GM23338 (cell line): ENCODE data around the gene GRIA4. TPM values are rescaled to one million over a fixed set of nuclear protein-coding genes. Genes with fewer than 3 reads are reported as not detected.

Experiments
- ATAC-seq: fragments of 200-7000 bp; cut with Tn5 transposase; 3 replicates; pipeline ENCODE4 v1.9.1; 2020
- DNase-seq: peaks from one replicate; pipeline ENCODE4 v3.0.0-alpha.2; 2015; ENCODE audit warnings: low spot score
- H2AFZ ChIP-seq: fragments of 200-600 bp; sonication (generic); 2 replicates; pipeline ENCODE4 v1.8.0; 2016; ENCODE audit warnings: antibody characterized with exemption, mild to moderate bottlenecking, moderate library complexity
- H3F3A ChIP-seq: fragments of 200-600 bp; sonication (generic); replicated peaks from 2 replicates; pipeline ENCODE4 v1.8.0; 2017; ENCODE audit warnings: antibody characterized with exemption, mixed run types, low read depth
- H3K27ac ChIP-seq: fragments of 200-600 bp; sonication (generic); 2 replicates; pipeline ENCODE4 v1.6.1; 2016; ENCODE audit warnings: low read depth
- H3K27me3 ChIP-seq: fragments of 200-600 bp; sonication (generic); 2 replicates; pipeline ENCODE4 v1.8.0; 2016; ENCODE audit warnings: mild to moderate bottlenecking, mixed run types, moderate library complexity; ENCODE audit not compliant: insufficient read depth
- H3K36me3 ChIP-seq: fragments of 200-600 bp; sonication (generic); 2 replicates; pipeline ENCODE4 v1.8.0; 2016; ENCODE audit warnings: mild to moderate bottlenecking; ENCODE audit not compliant: insufficient read depth
- H3K4me1 ChIP-seq: fragments of 200-600 bp; sonication (generic); 2 replicates; pipeline ENCODE4 v1.8.0; 2016; ENCODE audit warnings: mild to moderate bottlenecking, moderate library complexity; ENCODE audit not compliant: insufficient read depth
- H3K4me2 ChIP-seq: fragments of 200-600 bp; sonication (generic); 2 replicates; pipeline ENCODE4 v1.7.1; 2017; ENCODE audit warnings: mixed run types
- H3K4me3 ChIP-seq: fragments of 200-600 bp; sonication (generic); 2 replicates; pipeline ENCODE4 v1.6.1; 2016; ENCODE audit warnings: mixed run types
- H3K79me2 ChIP-seq: fragments of 200-600 bp; sonication (generic); replicated peaks from 2 replicates; pipeline ENCODE4 v1.8.0; 2017; ENCODE audit warnings: mild to moderate bottlenecking; ENCODE audit not compliant: insufficient read depth
- H3K9me2 ChIP-seq: fragments of 200-600 bp; sonication (generic); 2 replicates; pipeline ENCODE4 v1.8.0; 2017; ENCODE audit not compliant: insufficient read depth
- H4K20me1 ChIP-seq: fragments of 200-600 bp; sonication (generic); replicated peaks from 2 replicates; pipeline ENCODE4 v1.8.0; 2017; ENCODE audit warnings: mild to moderate bottlenecking; ENCODE audit not compliant: insufficient read depth
- H3K27ac Mint-ChIP-seq: 2 replicates; pipeline ENCODE4 v1.8.0; 2020; ENCODE audit warnings: inconsistent platforms, mild to moderate bottlenecking, moderate library complexity, mixed read lengths
- H3K27me3 Mint-ChIP-seq: 3 replicates; pipeline ENCODE4 v1.8.0; 2022; ENCODE audit warnings: low read depth, mild to moderate bottlenecking, moderate library complexity, mixed read lengths, inconsistent platforms; ENCODE audit not compliant: insufficient read depth, poor library complexity
- H3K36me3 Mint-ChIP-seq: 3 replicates; pipeline ENCODE4 v1.8.0; 2021; ENCODE audit warnings: low read depth, mild to moderate bottlenecking, inconsistent platforms, moderate library complexity, mixed read lengths
- H3K4me1 Mint-ChIP-seq: 3 replicates; pipeline ENCODE4 v1.8.0; 2020; ENCODE audit warnings: mild to moderate bottlenecking, inconsistent platforms, mixed read lengths
- H3K4me3 Mint-ChIP-seq: 3 replicates; pipeline ENCODE4 v1.8.0; 2021; ENCODE audit warnings: moderate library complexity, mild to moderate bottlenecking, inconsistent platforms, mixed read lengths
- H3K9me3 Mint-ChIP-seq: 3 replicates; pipeline ENCODE4 v1.8.0; 2020; ENCODE audit warnings: moderate library complexity, mild to moderate bottlenecking, inconsistent platforms, mixed read lengths
- CREB1 ChIP-seq: fragments of 250-450 bp; sonication (Bioruptor Pico); IDR thresholded peaks from 2 replicates; pipeline ENCODE4 v1.5.0; 2020; ENCODE audit warnings: low read depth, mild to moderate bottlenecking, moderate library complexity
- EZH2 ChIP-seq: fragments of 200-600 bp; sonication (generic); IDR thresholded peaks from one replicate; pipeline ENCODE4 v1.8.0; 2017; ENCODE audit warnings: antibody characterized with exemption, mild to moderate bottlenecking, low read depth; ENCODE audit not compliant: unreplicated experiment
- EZH2phosphoT487 ChIP-seq: fragments of 200-600 bp; sonication (generic); IDR thresholded peaks from one replicate; pipeline ENCODE4 v1.8.1; 2018; ENCODE audit warnings: antibody characterized with exemption; ENCODE audit not compliant: unreplicated experiment
- JUNB ChIP-seq: IDR thresholded peaks from one replicate; pipeline ENCODE4 v1.6.1; 2016; ENCODE audit warnings: antibody characterized with exemption; ENCODE audit not compliant: unreplicated experiment
- NANOG ChIP-seq: IDR thresholded peaks from 2 replicates; pipeline ENCODE4 v1.6.1; 2016; ENCODE audit warnings: antibody characterized with exemption, borderline replicate concordance
- POLR2AphosphoS5 ChIP-seq: IDR thresholded peaks from 2 replicates; pipeline ENCODE4 v1.6.1; 2016; ENCODE audit warnings: antibody characterized with exemption, low read depth
- STAT1 ChIP-seq: IDR thresholded peaks from one replicate; pipeline ENCODE4 v1.6.1; 2016; ENCODE audit warnings: antibody characterized with exemption; ENCODE audit not compliant: unreplicated experiment
- ZNF114 ChIP-seq: fragments of 250-450 bp; sonication (Bioruptor Pico); IDR thresholded peaks from 2 replicates; pipeline ENCODE4 v1.5.0; 2020; ENCODE audit warnings: mild to moderate bottlenecking, moderate library complexity
- ZNF331 ChIP-seq: fragments of 250-450 bp; sonication (Bioruptor Pico); IDR thresholded peaks from 2 replicates; pipeline ENCODE4 v1.5.0; 2020; ENCODE audit warnings: low read depth, mild to moderate bottlenecking, moderate library complexity
- polyA plus RNA-seq: library from polyadenylated mRNA; unstranded; fragments of >200 nt; fragmentation: Nextera tagmentation; extraction: Ambion mirVana; gene quantifications from 2 replicates; pipeline ENCODE4 v1.2.1, GENCODE V29; 2016
- total RNA-seq: library from RNA; depleted of rRNA; stranded (reverse); fragments of >200 nt; shearing (Covaris generic); gene quantifications from 2 replicates; pipeline ENCODE4 v1.2.3, GENCODE V29; 2014
- TF ChIP-seq, protein P1 (sequence below): fragments of 250-450 bp; sonication (Bioruptor Pico); IDR thresholded peaks from 2 replicates; pipeline ENCODE4 v1.5.0; 2020; ENCODE audit warnings: mild to moderate bottlenecking, moderate library complexity
- TF ChIP-seq, protein P2 (sequence below): IDR thresholded peaks from one replicate; pipeline ENCODE4 v1.6.1; 2018; ENCODE audit warnings: antibody characterized with exemption; ENCODE audit not compliant: unreplicated experiment
- TF ChIP-seq, protein P3 (sequence below): IDR thresholded peaks from 2 replicates; pipeline ENCODE4 v1.6.1; 2016; ENCODE audit warnings: antibody characterized with exemption
- TF ChIP-seq, protein P4 (sequence below), 2 experiments: fragments of 200-600 bp in 1 of 2; sonication (generic) in 1 of 2; conservative IDR thresholded peaks; 2 replicates each; pipeline versions ENCODE4 v1.5.1 to v1.6.1; 2016 to 2017; ENCODE audit warnings: antibody characterized with exemption in 2 of 2, low read depth in 2 of 2, mild to moderate bottlenecking in 2 of 2, moderate library complexity in 1 of 2

The GRIA4 gene
- total and polyA plus RNA-seq, 2 experiments from 2014 or later, result 17.8 to 71.1 TPM

DNA sequence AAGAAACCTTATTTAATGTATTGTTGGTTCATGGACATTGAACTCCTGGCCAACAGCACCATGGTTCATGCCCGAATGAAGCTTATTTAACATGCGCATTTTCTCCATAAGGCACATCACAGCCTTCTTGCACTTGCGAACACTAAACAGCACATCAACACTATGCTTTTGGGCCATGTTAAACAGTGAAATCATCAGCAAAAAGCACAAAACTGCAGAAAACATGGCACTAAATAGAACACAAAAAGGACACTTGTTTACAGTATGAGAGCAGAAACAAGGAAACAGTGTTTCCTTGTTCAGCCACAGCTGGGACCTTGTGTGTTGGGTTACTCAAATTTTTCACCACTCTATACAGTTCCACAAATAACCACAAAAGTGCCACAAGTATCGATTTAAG lies 289.9 kb downstream of the GRIA4 start:
- H3K4me3 Mint-ChIP-seq, result no peak overlapping the region
- no peaks in the 10 kb centered on the region for H3K4me1 ChIP-seq
- H3K27ac Mint-ChIP-seq, result no peak overlapping the region
- ATAC-seq (no peak), DNase-seq (no peak)
- H3K4me1 Mint-ChIP-seq, result no peaks in the 10 kb centered on the region
- H3F3A ChIP-seq, result no peaks in the 10 kb centered on the region
- TF ChIP-seq CREB1 (CRISPR knock-in tag) (no peak), NANOG (no peak), JUNB (no peak), EZH2 (no peak), ZNF114 (CRISPR knock-in tag) (no peak), ZNF331 (CRISPR knock-in tag) (no peak), POLR2AphosphoS5 (no peak), STAT1 (no peak), EZH2phosphoT487 (no peak)
- TF ChIP-seq, protein P1, sequence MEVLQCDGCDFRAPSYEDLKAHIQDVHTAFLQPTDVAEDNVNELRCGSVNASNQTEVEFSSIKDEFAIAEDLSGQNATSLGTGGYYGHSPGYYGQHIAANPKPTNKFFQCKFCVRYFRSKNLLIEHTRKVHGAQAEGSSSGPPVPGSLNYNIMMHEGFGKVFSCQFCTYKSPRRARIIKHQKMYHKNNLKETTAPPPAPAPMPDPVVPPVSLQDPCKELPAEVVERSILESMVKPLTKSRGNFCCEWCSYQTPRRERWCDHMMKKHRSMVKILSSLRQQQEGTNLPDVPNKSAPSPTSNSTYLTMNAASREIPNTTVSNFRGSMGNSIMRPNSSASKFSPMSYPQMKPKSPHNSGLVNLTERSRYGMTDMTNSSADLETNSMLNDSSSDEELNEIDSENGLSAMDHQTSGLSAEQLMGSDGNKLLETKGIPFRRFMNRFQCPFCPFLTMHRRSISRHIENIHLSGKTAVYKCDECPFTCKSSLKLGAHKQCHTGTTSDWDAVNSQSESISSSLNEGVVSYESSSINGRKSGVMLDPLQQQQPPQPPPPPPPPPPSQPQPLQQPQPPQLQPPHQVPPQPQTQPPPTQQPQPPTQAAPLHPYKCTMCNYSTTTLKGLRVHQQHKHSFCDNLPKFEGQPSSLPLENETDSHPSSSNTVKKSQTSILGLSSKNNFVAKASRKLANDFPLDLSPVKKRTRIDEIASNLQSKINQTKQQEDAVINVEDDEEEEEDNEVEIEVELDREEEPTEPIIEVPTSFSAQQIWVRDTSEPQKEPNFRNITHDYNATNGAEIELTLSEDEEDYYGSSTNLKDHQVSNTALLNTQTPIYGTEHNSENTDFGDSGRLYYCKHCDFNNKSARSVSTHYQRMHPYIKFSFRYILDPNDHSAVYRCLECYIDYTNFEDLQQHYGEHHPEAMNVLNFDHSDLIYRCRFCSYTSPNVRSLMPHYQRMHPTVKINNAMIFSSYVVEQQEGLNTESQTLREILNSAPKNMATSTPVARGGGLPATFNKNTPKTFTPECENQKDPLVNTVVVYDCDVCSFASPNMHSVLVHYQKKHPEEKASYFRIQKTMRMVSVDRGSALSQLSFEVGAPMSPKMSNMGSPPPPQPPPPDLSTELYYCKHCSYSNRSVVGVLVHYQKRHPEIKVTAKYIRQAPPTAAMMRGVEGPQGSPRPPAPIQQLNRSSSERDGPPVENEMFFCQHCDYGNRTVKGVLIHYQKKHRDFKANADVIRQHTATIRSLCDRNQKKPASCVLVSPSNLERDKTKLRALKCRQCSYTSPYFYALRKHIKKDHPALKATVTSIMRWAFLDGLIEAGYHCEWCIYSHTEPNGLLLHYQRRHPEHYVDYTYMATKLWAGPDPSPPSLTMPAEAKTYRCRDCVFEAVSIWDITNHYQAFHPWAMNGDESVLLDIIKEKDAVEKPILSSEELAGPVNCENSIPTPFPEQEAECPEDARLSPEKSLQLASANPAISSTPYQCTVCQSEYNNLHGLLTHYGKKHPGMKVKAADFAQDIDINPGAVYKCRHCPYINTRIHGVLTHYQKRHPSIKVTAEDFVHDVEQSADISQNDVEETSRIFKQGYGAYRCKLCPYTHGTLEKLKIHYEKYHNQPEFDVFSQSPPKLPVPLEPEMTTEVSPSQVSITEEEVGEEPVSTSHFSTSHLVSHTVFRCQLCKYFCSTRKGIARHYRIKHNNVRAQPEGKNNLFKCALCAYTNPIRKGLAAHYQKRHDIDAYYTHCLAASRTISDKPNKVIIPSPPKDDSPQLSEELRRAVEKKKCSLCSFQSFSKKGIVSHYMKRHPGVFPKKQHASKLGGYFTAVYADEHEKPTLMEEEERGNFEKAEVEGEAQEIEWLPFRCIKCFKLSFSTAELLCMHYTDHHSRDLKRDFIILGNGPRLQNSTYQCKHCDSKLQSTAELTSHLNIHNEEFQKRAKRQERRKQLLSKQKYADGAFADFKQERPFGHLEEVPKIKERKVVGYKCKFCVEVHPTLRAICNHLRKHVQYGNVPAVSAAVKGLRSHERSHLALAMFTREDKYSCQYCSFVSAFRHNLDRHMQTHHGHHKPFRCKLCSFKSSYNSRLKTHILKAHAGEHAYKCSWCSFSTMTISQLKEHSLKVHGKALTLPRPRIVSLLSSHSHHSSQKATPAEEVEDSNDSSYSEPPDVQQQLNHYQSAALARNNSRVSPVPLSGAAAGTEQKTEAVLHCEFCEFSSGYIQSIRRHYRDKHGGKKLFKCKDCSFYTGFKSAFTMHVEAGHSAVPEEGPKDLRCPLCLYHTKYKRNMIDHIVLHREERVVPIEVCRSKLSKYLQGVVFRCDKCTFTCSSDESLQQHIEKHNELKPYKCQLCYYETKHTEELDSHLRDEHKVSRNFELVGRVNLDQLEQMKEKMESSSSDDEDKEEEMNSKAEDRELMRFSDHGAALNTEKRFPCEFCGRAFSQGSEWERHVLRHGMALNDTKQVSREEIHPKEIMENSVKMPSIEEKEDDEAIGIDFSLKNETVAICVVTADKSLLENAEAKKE, result no peak
- TF ChIP-seq, protein P2, sequence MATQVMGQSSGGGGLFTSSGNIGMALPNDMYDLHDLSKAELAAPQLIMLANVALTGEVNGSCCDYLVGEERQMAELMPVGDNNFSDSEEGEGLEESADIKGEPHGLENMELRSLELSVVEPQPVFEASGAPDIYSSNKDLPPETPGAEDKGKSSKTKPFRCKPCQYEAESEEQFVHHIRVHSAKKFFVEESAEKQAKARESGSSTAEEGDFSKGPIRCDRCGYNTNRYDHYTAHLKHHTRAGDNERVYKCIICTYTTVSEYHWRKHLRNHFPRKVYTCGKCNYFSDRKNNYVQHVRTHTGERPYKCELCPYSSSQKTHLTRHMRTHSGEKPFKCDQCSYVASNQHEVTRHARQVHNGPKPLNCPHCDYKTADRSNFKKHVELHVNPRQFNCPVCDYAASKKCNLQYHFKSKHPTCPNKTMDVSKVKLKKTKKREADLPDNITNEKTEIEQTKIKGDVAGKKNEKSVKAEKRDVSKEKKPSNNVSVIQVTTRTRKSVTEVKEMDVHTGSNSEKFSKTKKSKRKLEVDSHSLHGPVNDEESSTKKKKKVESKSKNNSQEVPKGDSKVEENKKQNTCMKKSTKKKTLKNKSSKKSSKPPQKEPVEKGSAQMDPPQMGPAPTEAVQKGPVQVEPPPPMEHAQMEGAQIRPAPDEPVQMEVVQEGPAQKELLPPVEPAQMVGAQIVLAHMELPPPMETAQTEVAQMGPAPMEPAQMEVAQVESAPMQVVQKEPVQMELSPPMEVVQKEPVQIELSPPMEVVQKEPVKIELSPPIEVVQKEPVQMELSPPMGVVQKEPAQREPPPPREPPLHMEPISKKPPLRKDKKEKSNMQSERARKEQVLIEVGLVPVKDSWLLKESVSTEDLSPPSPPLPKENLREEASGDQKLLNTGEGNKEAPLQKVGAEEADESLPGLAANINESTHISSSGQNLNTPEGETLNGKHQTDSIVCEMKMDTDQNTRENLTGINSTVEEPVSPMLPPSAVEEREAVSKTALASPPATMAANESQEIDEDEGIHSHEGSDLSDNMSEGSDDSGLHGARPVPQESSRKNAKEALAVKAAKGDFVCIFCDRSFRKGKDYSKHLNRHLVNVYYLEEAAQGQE, result no peak
- TF ChIP-seq, protein P3, sequence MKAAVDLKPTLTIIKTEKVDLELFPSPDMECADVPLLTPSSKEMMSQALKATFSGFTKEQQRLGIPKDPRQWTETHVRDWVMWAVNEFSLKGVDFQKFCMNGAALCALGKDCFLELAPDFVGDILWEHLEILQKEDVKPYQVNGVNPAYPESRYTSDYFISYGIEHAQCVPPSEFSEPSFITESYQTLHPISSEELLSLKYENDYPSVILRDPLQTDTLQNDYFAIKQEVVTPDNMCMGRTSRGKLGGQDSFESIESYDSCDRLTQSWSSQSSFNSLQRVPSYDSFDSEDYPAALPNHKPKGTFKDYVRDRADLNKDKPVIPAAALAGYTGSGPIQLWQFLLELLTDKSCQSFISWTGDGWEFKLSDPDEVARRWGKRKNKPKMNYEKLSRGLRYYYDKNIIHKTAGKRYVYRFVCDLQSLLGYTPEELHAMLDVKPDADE, result no peak
- TF ChIP-seq, protein P4, sequence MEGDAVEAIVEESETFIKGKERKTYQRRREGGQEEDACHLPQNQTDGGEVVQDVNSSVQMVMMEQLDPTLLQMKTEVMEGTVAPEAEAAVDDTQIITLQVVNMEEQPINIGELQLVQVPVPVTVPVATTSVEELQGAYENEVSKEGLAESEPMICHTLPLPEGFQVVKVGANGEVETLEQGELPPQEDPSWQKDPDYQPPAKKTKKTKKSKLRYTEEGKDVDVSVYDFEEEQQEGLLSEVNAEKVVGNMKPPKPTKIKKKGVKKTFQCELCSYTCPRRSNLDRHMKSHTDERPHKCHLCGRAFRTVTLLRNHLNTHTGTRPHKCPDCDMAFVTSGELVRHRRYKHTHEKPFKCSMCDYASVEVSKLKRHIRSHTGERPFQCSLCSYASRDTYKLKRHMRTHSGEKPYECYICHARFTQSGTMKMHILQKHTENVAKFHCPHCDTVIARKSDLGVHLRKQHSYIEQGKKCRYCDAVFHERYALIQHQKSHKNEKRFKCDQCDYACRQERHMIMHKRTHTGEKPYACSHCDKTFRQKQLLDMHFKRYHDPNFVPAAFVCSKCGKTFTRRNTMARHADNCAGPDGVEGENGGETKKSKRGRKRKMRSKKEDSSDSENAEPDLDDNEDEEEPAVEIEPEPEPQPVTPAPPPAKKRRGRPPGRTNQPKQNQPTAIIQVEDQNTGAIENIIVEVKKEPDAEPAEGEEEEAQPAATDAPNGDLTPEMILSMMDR (conservative IDR thresholded peaks at IDR 0.05; ENCODE audit: low read depth in 2 of 2), result no peak
- H2AFZ ChIP-seq, result no peak overlapping the region
- H3K79me2 ChIP-seq, result no peaks in the 10 kb centered on the region
- H4K20me1 ChIP-seq, result no peaks in the 10 kb centered on the region
- no peak overlapping the region for H3K27ac ChIP-seq
- H3K4me2 ChIP-seq, result no peak overlapping the region
- no peaks in the 10 kb centered on the region; the same call in 2 of the 3 replicates for H3K36me3 Mint-ChIP-seq
- H3K27me3 ChIP-seq, result no peaks in the 10 kb centered on the region
- H3K9me3 Mint-ChIP-seq, result no peaks in the 10 kb centered on the region
- no peaks in the 10 kb centered on the region for H3K27me3 Mint-ChIP-seq
- H3K4me3 ChIP-seq, result no peak overlapping the region
- no peaks in the 10 kb centered on the region for H3K36me3 ChIP-seq
- no peaks in the 10 kb centered on the region for H3K9me2 ChIP-seq
